ENCODE data around the gene ENPP3. TPM values are rescaled to one million over a fixed set of nuclear protein-coding genes. Genes with fewer than 3 reads are reported as not detected.

Gene ENPP3
- total and polyA plus RNA-seq, 2 of the 13 experiments (the other 11 are each of a cell fraction or from before 2014, with no cell fraction given): 40.0 to 75.4 TPM

- TF ChIP-seq SP4 (CRISPR knock-in tag; IDR thresholded peaks at IDR 0.05) (peak; percentile 49; the same call in 1 of the 2 replicates), NRL (CRISPR knock-in tag; IDR thresholded peaks at IDR 0.05; ENCODE audit: borderline replicate concordance) (no peak), ATF4 (CRISPR knock-in tag; IDR thresholded peaks at IDR 0.05) (no peak), ZNF788 (CRISPR knock-in tag; IDR thresholded peaks at IDR 0.05; ENCODE audit: borderline replicate concordance) (peak; percentile 86; the same call in 1 of the 2 replicates), DNMT3B (CRISPR knock-in tag; conservative IDR thresholded peaks at IDR 0.05) (no peak), SOX6 (IDR thresholded peaks at IDR 0.05) (no peak), SOX6 (CRISPR knock-in tag; IDR thresholded peaks at IDR 0.05) (peak; percentile 39), ZEB1 (IDR thresholded peaks at IDR 0.05; ENCODE audit: insufficient replicate concordance, low read depth) (no peak), TFDP2 (CRISPR knock-in tag; IDR thresholded peaks at IDR 0.05) (no peak), AFF4 (CRISPR knock-in tag; IDR thresholded peaks at IDR 0.05) (no peak; the same call in 1 of the 2 replicates), ZBTB21 (CRISPR knock-in tag; IDR thresholded peaks at IDR 0.05) (no peak), ZNF75D (CRISPR knock-in tag; IDR thresholded peaks at IDR 0.05; ENCODE audit: borderline replicate concordance) (no peak), ZNF407 (CRISPR knock-in tag; IDR thresholded peaks at IDR 0.05; ENCODE audit: not compliant biosample characterization) (peak; percentile 57)
Observed at GRCh38 chr6:131635384-131636340, 1.4 kb upstream of the ENPP3 start (continued).
